HG03565 (cell line): Measurements from ENCODE around the gene UBE2O.

ENCODE experiments used
- ATAC-seq: cut with Tn5 transposase; IDR thresholded peaks from one replicate; pipeline ENCODE4 v1.9.1; 2021; ENCODE audit warnings: mild to moderate bottlenecking, moderate library complexity; ENCODE audit not compliant: unreplicated experiment

The UBE2O gene

DNA sequence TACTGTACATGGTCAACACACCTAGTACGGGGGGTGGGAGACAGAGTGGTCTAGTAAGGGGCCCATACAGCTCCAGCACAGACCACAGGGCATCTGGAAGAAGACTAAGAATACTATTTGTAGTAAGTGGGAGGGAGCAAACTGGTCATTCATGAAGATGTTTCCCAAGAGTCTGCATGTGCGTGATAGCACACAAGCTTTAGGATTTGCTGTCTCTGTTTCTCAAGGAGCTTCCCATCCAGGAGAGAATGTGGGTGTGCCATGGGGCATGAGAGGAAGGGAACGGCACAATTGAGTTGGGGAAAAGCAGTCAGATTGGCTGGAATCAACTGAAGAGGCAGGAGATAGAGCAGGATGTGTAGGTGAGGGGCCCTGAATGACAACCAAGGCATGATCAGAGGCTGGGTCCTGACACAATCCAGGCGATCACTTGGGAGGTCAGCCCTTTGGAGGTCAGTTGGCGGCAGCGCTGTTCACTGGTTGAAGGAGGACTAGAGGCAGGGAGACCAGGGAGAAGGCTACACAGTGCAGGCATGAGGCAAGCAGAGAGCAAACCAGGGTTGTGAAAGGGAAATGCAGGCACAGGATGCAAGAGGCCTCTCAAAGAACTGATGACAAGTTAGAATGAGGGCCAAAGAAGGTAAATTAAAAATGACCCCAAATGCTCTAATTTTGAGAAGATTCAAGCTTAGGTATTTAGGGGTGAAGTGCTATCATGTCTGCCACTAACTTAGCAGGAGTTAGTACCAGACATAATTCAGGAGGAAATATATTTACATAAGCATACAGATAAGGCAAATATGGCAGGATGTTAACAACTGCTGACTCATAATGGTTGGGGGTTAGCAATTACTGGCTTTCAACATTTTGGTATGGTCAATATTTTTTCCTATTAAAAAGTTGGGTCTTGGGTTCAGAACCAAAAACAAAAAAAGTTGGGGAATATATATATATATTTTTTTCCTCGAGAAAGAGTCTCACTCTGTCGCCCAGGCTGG lies 10.3 kb downstream of the UBE2O start:
- no peak for ATAC-seq

DNA sequence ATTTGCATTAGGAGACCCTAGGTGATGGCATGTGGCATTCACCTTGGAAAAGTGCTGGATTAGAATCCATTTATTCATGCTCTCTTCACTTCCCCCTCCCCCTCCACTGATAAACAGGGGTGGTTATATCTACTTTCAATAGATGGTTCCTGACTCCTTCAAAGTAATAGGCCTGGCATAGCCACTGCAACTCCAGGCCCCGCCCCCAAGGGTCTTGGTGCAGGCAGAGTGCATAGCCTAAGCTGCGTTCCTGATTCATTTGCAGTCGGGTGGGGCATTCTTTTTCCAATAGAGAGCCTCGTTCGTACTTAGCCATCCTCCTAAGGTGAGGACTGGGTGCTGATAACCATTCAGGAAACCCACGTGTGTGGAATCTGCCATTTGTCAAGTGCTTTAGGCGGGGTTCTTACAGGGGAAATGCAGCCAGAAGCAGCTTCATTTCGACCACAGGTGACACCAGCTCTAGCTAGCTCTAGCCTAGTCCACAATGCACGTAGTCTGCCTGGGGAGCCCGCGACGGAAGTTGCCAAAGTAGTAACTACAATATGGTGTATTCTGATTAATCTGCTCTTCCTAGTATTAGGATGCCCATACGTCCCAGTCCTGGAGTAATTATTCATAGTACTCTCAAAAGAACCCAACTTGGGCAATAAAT lies 11.1 kb downstream of the UBE2O start:
- ATAC-seq, result no peak

DNA sequence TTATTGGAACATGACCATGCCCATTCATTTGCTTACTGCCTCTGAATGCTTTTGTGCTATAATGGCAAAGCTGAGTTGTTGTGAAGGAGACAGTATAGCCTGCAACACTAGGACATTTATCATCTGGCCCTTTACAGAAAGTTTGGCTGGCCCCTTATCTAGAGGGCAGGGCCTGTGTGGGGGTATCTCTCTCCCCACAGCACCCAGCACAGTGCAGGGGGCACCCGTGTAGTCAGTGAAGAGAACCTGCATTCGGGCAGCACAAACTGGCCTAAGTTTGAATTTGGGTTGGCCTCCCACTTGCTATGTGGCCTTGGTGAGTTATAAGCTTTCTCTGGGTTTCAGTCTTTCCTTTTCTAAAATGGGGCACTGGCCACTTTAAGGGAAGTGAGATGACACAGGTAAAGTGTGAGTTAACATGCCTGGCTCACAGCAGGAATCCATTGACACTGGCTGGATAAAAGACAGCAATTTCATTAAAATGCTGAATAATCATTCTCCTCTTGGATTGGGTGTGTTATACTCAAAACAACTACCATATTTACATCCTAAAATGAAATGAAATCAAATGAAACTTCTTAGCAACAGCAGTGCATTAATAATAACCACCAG lies 12.1 kb downstream of the UBE2O start:
- ATAC-seq, result no peak

DNA sequence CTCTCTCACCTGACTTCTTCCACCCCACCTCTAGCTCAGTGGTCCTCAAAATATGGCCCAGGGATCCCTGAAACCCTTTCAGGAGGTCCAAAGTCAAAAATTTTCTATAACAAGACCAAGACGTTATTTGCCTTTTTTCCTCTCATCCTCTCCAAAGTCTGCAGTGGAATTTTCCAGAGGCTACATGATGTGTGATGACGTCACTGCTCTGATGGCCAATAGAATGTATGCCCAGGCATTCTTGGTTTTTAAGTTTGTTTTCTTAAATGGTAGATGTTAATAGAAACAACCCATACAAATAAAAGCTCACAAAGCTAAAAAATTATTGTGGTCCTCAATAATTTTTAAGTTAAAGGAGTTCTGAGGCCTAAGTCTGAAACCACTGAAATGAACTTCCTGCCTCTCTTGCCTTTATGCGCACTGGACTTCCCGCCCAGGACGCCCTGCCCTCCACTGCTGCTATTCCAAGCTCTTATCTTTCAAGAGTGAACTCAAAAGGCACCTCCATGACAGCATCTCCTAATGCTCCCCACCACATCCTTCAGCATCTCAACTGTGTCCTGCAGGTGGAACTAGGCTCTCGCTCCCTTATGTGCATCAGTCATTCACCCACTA lies 13.5 kb downstream of the UBE2O start:
- no peak for ATAC-seq

DNA sequence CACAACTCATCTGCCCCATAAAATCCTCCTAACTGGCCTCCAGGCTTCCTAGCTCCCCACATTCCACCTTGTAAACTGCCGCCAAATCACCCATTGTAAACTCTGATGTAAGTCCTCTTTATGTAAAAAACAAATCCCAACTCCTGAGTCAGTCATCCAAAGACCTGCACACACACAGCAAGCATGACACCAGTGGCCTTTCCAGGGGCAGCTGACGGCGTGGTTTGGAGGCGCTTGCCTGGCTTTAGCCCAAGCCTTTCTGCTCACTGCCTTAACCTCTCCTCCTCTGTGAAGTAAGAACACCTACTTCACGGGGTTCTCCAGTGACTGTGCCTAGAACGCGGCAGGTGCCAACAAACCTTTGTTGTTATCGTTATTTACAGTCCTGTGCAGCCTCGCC lies 14.0 kb downstream of the UBE2O start:
- no peak for ATAC-seq

DNA sequence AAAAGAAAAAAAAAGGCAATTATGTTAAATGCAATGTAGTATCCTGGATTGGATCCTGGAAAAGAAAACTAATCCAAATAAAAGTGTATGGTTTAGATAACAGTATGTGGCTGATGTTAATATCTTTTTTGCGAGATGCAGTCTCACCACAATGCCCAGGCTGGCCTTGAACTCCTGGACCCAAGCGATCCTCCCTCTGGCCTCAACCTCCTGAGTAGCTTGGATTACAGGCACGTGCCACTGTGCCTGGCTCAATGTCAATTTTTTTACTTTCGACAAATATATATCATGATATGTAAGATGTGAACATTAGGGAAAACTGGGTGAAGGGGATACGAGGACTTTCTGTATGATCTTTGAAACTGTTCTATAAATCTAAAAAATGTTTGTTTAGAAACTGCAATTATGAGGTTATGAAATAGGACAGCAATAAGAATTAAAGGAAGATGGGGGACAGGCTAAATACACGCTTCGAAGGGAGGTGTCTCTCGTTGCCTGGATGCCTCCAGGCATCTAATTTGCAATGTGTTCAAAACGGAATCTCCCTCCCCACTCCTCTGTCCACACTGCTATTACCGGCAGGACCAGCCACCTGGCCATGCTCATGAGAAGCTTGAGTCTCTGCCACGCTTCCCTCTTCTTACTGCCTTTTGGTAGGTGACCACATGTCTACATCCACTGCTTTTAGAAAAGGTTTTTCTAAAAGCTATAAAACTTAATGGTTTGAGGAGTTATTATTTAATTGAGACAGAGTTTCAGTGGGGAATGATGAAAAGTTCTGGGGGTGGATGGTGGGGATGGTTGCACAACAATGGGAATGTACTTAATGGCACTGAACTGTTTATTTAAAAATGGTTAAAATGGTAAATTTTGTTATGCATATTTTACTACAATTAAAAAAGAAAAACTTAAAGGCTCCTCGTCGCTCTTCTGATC lies 15.2 kb downstream of the UBE2O start:
- no peak for ATAC-seq

DNA sequence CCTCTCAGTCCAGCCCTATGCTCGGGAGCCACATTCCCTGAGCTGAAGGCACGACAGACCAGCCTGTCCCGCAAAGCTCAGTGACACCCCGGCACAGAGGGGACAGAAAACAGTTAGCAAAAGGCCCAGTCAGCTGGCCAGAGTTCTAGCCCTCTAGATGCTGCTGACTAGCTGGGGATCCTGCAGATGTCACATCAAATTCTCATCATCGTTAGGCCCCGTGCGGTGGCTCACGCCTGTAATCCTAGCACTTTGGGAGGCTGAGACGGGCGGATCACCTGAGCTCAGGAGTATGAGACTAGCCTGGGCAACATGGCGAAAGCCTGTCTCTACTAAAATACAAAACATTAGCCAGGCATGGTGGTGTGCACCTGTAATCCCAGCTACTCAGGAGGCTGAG lies 17.2 kb downstream of the UBE2O start:
- ATAC-seq, result no peak

DNA sequence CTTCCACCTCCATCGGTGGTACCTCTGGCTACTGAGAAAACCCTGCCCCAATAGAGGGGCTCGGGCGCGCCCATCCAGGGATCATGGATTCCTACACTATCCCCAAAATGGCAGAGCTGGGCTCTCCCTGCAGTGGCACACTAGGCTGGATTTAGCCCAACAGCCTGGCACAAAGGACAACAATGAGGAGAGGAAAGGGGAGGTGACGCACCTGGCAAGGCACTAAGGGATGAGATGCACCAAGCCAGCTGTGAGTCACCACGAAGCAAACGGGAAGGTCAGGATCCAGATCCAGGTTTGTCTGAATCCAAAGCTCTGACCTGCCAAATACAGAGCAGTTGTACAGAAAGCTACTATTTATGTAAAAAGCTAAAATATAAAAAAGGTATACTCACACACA lies 18.1 kb downstream of the UBE2O start:
- ATAC-seq, result no peak

DNA sequence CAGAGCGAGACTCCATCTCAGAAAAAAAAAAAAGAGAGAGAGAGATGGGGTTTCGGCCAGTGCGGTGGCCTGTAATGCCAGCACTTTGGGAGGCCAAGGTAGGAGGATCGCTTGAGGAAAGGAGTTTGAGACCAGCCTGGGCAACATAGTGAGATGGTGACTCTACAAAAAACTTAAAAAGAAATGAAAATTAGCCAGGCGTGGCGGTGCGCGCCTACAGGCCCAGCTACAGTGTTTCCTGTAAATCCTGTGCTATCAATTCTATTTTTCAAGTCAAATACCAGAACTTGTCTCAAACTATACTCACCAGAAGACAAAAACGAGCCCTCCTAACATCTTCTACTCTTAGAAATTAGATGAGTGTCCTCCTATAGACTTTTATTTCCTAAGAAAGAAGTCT lies 19.3 kb downstream of the UBE2O start:
- ATAC-seq, result no peak

DNA sequence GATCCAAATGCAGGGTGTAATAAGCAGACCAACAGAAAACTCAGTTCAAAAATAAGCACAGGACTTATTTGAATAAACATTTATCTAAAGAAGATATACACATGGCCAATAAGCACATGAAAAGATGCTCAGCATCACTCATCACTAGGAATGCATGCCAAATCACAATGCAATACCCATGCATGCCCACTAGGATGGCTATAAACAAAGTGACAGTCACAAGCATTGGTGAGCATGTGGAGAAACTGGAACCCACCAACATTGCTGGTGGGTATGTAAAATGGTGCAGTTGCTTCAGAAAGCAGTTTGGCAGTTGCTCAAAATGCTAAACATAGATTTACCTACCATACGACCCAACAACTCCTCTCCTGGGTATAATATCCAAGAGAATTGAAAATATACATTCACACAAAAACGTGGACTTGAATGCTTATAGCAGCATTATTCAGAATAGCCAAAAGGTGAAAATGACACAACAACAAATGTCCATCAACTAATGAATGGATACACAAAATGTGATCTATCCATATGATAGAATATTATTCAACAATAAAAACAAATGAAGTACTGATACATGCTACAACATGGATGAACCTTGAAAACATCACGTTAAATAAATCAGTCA lies 20.1 kb downstream of the UBE2O start:
- no peak for ATAC-seq

DNA sequence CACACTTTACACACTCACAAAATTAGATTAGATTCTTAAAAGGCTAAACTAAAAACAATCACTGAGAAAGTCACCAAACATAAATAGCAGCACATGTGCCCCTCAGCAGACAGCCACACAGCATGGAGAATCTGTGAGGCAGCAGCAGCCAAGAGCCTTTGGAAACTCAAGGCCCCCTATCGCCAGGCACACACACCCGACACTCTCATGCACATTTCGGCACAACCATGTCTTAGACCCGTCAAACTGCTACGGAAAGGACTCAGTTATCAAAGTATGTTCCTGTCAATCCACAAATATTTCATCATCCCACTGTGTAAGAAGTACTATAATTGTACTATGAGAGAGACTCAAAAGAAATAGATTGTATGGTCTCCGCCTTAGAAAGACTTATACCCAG lies 20.9 kb downstream of the UBE2O start:
- ATAC-seq, result no peak

DNA sequence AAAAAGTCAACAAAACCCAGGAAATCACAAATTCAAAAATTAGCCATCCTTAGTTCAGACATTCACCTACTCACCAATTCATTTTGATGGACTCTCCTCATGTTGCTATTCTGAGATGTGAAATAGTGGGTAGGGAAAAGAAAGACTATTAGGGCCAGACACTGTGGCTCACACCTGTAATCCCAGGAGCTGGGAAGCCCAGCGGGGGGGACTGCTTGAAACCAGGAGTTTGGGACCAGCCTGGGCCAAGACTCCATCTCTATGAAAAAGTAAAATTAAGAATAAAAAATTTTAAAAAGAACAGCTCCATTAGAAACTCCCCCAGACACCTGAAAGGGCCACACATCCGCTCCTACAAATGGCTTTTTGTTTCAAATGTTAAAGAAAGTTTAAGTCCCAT lies 21.4 kb downstream of the UBE2O start:
- ATAC-seq, result no peak

DNA sequence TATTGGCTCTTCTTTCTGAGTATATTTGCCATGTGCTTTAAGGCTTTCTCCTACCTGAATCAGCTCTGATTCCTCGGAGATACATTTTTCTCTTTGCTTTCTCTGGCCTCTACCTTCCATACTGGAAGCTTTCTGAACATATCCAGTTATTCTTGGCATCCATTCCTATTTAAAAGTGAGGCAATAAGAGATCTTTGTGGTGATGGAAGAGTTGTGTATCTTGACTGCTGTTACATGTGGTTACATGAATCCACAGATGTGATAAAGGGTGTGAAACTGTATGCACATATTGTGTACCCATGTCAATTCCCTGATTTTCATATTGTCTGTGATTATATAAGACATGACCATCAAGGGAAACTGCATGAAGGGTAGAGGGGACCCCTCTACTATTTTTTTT lies 24.4 kb downstream of the UBE2O start:
- ATAC-seq, result no peak

DNA sequence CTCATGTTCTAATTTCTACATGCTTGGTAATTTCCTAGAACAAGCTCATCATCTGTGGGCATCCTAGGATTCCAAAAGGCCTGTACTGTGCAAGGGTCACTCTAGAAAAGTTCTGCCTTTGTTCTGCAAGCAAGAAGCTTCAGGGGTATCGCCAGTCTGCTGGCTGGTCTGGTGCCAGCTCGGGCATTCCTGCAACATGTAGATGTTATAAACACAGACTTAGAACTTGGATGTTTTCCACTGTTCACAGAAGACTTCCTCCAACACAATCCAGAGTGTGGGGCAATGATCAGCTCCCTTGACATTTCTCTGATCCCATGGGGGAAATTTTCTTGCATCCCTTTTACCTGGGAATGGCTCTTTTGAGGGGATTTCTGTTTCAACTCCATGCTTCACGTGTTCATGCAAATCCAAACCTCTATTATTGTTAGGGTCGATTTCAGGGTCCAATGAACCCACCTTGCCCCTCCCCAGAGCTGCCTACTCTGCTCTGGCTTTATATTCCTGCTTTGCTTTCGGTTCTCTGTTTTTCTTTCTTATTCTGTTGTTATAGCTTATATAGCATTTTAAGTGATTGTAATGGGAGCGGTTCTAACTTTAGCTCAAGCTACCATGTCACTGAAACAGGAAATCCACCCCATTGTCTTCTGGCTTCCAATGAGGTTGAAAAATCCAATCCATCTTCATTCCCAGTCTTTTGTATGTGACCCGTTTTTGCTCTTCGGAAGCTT lies 25.3 kb downstream of the UBE2O start:
- no peak for ATAC-seq

DNA sequence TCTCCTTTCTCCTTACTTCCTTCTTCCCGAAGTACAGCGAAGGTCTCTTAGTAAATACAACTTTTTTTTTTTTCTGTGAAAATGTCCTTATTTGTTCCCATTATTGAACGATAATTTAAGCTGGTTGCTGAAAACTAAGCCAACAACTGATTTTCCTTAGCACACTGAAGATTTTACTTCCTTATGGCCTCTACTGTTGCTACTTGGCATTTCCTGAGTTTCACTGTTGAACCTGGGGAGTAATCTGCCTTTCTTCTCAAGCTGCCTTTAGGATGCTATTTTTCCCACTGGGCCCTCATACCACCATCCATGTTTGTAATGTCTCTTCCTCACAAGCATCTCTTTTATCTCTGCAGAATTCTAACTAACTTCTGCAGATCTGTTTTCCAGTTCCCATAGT lies 26.1 kb downstream of the UBE2O start:
- no peak for ATAC-seq

DNA sequence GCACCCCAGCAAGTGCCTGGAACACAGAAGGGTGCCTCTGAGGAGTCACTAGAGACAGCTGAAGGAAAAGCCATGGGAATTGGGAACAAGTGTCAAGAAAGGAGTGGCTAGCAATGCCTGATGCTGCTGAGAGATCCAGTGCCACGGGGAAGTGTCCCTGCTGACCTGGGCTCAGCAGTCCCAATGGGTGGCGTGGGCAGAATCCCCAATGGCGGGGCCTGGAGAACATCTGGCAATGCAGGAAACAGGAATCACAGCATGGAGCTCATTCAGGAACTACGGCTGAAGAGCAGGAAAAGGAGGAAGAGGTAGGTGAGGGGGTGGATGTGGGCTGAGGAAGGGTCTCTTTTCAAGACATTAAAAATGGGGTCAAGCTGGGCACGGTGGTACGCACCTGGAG lies 30.1 kb downstream of the UBE2O start:
- no peak for ATAC-seq

DNA sequence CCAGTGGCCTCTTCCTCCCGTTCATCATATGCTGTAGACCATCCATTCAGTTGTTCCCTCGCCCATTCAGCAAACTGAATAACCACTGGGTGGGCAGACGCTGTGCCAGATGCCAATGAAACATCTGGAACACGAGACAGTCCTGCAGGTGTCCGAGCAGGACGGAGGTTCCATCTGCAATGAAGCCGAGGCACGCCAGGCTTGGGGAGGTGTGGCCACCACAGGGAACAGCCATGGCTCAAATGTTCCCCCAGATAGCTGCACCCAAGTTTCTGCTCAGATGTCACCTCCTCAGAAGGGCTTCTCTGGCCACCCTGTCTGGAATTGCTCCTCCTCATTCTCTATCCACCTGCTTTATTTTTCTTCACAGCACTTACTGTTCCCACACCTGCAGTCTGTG lies 30.5 kb downstream of the UBE2O start:
- no peak for ATAC-seq

DNA sequence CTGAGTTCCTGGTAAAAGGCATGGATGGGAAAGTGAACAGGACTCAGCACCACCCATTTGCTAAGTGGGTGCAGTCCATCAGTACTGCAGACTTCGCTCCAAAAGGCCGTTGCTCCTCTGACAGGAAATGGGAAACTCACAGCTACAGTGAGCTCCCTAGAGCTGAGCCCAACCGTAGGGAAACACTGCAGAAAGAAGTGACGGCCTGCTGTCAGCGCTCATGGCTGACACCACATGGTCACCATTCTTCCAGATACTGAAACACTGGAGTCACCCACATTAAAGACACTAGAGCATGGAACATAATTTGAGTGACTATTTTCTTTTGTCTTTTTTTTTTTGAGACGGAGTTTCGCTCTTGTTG lies 31.9 kb downstream of the UBE2O start:
- ATAC-seq, result no peak

DNA sequence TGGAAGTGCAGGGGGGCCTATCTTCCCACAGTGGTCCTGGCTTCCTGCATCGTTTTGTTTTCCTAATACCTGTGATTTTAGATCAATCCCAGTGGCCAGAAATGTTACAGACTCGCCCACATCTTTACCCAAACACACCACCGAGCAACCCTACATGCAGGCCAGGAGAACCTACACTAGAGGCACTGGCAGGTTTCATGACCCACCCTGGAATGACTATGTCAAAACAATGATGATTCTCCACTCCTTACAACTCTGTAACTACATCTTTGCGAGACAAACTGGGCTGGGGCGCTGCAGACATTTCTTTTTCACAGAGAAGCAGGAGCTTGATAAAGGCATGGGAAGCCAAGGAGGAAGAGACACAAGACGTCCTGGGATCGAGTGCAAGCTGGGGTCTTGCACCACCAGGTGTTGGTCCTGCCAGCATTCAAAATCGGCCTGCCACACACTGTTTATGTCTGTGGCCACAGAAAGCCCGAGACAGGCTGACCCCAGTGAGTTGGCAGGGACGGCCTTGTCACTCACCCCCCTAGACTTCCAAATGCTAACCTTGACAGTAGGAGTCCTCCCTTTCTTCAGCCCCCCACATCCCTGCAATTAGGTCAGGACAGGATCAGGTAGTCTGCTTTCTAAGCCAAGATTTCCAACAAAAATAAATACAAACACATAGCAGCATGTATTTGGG lies 32.5 kb downstream of the UBE2O start:
- no peak for ATAC-seq
